ENCODE results near the gene AGBL2.

AGBL2 gene

DNA sequence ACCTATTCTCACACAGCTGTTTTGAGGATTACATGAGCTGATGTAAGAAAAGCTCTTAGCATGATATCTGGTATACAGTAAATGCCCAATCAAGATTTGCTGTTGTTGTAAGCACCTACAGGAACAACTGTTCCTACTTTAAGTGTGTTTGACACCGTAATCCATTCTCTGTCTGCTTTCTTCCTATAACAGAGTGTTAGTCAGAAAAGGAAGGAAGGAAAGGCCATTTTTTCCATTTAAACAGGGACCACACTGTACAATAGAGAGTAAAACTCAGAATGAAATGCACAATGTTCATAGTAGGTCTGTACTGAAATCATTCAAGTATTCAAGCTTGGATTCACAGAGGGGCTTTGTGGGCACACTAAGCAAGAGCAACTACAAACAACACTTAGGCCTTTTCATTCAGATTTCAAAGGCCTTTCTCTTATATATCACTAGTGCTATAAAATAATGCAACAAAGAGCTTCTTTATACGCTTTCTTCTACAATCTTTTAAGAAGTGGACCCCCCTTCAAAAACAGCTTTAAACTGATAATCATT, 94.3 kb downstream of the AGBL2 start:
- ChIA-PET CTCF (interaction anchor here (0.9 to 1.5 kb wide), 7 partner anchors 8 to 69 kb away, joined by 3 to 5 read pairs (median 3); no protein-coding TSS in a partner anchor), POLR2A (no interaction called here)
- TF ChIP-seq, protein P1, sequence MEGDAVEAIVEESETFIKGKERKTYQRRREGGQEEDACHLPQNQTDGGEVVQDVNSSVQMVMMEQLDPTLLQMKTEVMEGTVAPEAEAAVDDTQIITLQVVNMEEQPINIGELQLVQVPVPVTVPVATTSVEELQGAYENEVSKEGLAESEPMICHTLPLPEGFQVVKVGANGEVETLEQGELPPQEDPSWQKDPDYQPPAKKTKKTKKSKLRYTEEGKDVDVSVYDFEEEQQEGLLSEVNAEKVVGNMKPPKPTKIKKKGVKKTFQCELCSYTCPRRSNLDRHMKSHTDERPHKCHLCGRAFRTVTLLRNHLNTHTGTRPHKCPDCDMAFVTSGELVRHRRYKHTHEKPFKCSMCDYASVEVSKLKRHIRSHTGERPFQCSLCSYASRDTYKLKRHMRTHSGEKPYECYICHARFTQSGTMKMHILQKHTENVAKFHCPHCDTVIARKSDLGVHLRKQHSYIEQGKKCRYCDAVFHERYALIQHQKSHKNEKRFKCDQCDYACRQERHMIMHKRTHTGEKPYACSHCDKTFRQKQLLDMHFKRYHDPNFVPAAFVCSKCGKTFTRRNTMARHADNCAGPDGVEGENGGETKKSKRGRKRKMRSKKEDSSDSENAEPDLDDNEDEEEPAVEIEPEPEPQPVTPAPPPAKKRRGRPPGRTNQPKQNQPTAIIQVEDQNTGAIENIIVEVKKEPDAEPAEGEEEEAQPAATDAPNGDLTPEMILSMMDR (IDR thresholded peaks at IDR 0.05; ENCODE audit: control extremely low read depth, extremely low read depth, low read depth, missing control alignments) = no peak
- no peak for DNase-seq (ENCODE audit: extremely low spot score)

DNA sequence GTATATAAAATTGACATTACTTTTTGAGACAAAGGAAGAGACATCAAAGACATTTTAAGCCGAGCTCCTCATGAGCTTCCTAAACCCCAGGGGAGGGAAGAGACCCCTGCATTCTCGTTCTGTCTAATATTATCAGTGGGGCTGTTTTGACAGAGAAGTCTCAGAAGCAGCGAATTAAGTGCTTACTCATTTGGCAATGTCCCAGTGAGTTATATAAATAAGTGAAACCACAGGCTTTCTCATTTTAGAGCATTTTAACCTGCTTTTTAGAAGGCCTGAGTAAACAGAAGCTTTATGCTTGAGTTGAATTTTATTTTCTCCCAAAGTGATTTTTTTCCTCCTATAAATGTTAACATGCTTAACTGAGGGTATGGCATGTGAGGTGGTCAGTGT, 97.8 kb downstream of the AGBL2 start:
- ChIA-PET CTCF (interaction anchor here (0.6 to 2.2 kb wide), 17 partner anchors 8 to 439 kb away, joined by 3 to 10 read pairs (median 4); no protein-coding TSS in a partner anchor), POLR2A (interaction anchor here (0.5 kb wide), 1 partner anchor 288 kb away, joined by 3 read pairs; no protein-coding TSS in a partner anchor)
- TF ChIP-seq, protein P1 (IDR thresholded peaks at IDR 0.05; ENCODE audit: control extremely low read depth, extremely low read depth, low read depth, missing control alignments) = no peak
- DNase-seq (ENCODE audit: extremely low spot score) = no peak

DNA sequence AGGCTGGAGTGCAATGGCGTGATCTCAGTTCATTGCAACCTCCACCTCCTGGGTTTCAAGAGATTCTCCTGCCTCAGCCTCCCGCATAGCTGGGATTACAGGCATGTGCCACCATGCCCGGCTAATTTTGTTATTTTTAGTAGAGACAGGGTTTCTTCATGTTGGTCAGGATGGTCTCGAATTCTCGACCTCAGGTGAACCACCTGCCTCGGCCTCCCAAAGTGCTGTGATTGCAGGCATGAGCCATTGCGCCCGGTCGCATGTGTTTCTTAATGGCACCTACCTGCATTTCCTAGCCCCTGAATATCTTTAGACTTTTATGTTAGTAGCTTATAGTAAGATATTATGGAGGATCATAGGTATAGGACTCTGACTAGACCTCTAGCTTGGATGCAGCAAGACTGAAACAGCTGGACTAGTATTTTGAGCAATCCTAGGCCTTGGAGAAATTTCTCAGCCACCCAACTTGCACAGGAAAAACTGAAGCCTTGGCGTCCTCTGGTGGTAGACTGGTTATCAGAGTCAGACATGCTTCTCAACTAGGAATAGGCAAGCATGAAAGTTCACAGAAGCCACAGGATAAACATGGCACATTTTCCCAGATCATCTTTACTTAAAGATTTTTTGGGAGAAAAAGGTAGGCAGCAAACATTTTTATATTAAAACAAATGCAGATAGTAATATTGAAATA, 98.3 kb downstream of the AGBL2 start:
- CTCF ChIA-PET = interaction anchor here (0.6 to 2.2 kb wide), 20 partner anchors 8 to 439 kb away, joined by 3 to 10 read pairs (median 4); no protein-coding TSS in a partner anchor
- TF ChIP-seq, protein P1 (IDR thresholded peaks at IDR 0.05; ENCODE audit: control extremely low read depth, extremely low read depth, low read depth, missing control alignments) = peak; percentile 77
- peak; percentile 49 for DNase-seq (ENCODE audit: extremely low spot score)
- POLR2A ChIA-PET = interaction anchor here (0.5 kb wide), 1 partner anchor 287 kb away, joined by 3 read pairs; no protein-coding TSS in a partner anchor

DNA sequence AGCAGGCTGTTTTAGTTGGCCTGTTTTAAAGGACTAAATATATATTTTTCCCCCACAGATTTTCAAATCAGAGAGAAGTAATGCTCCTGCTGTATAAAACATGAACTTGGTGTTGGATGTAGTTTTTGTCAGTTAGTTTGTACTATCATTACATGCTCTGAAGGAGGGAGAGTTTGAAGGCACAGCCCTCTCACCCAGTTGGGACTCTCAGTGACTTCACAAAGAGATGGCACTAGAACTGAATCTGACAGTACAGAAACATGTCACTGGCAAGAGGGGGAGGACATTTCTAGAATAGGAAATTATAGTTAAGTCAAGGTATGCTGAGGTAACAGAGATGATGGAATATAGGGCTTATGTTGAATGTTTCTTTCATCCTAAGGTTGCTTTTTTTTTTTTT, 99.9 kb downstream of the AGBL2 start:
- no peak for DNase-seq (ENCODE audit: extremely low spot score)
- ChIA-PET CTCF (no interaction called here), POLR2A (interaction anchor here (0.6 kb wide), 1 partner anchor 12 kb away, joined by 4 read pairs; no protein-coding TSS in a partner anchor)
- TF ChIP-seq, protein P1 (IDR thresholded peaks at IDR 0.05; ENCODE audit: control extremely low read depth, extremely low read depth, low read depth, missing control alignments) = no peak

DNA sequence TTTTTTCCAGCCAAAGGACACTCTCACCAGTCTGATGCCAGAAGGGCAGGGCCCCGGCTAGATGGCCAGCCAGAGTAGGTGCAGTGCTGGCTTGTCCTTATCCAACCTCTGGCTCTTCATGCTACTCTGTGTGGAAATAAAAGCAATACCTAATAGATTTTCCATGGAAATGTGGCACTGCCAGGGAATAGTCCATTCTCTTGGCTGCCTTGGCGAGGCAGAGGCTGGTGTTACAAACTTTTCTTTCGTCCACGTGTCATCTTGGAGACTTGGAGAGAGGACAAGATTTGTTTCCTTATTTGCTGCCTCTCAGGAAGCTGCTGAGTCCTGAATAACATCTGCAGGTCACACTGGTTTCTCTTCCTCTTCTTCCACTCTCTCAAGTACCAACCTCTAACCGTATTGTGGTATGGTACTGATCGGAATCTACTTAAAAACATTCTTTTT, 103.8 kb downstream of the AGBL2 start:
- ChIA-PET CTCF (no interaction called here), POLR2A (no interaction called here)
- DNase-seq (ENCODE audit: extremely low spot score) = no peak
- TF ChIP-seq, protein P1 (IDR thresholded peaks at IDR 0.05; ENCODE audit: control extremely low read depth, extremely low read depth, low read depth, missing control alignments) = no peak

DNA sequence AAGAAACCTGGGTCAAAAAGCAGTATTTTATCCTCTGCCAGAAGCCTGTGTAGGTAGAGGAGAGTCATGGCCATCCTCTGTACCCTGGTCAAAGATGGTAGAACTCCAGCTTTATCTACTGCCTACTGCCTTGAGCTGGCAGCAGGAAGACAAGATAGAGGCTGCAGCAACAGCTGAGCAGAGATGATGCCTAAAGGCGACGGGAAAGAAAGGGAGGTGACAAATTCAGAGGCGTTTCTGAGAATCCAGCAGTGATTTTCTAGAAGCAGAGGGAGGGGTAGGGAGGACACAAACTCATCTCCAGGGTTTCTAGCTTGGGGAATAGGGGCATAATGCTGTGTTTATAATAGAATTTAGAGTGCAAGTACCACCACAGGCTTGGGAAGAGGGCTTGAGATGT, 105.5 kb downstream of the AGBL2 start:
- ChIA-PET CTCF (interaction anchor here (0.7 to 1.0 kb wide), 2 partner anchors 10 to 24 kb away, joined by 3 read pairs; no protein-coding TSS in a partner anchor), POLR2A (interaction anchor here (0.7 kb wide), 1 partner anchor 11 kb away, joined by 4 read pairs; no protein-coding TSS in a partner anchor)
- TF ChIP-seq, protein P1 (IDR thresholded peaks at IDR 0.05; ENCODE audit: control extremely low read depth, extremely low read depth, low read depth, missing control alignments) = no peak
- no peak for DNase-seq (ENCODE audit: extremely low spot score)

Data from GM10248 (cell line).